ENCODE measurements around the gene WRAP53.
A peak's percentile ranks its signal among the peaks of the same experiment; 100 is the strongest.
"Not testable (repeated sequence)": the region's sequence is repeated elsewhere in the genome, so short reads cannot be mapped to it uniquely, and the experiment has no call there.

WRAP53 gene

DNA sequence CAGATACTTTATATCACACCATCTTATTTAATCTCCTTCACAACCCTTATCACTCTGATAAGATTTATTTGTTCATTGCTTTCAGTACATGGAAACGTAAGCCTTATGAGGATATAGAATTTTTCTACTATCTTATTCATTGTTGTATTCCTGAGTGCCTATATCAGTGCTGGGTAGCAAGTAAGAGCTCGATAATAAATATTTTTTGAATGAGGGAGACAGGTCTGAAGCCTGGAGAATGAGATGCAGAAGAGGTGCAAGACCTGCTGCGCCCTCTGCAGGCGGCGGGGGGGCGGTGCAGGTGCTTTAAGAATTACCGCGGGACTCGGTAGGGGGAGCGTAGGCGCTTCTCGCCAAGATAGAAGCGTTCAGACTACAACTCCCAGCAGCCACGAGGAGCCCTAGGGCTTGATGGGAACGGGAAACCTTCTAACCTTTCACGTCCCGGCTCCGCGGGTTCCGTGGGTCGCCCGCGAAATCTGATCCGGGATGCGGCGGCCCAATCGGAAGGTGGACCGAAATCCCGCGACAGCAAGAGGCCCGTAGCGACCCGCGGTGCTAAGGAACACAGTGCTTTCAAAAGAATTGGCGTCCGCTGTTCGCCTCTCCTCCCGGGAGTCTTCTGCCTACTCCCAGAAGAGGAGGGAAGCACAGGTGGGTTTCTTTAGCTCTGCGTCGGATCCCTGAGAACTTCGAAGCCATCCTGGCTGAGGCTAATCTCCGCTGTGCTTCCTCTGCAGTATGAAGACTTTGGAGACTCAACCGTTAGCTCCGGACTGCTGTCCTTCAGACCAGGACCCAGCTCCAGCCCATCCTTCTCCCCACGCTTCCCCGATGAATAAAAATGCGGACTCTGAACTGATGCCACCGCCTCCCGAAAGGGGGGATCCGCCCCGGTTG, at the start of gene WRAP53:
WRAP53 (plus strand) TSS at position 570 of the 900 bp plus-strand sequence; CDS start at position 742, 172 bp downstream.
- peak; percentile 72 to 99 (median 94) for DNase-seq

DNA sequence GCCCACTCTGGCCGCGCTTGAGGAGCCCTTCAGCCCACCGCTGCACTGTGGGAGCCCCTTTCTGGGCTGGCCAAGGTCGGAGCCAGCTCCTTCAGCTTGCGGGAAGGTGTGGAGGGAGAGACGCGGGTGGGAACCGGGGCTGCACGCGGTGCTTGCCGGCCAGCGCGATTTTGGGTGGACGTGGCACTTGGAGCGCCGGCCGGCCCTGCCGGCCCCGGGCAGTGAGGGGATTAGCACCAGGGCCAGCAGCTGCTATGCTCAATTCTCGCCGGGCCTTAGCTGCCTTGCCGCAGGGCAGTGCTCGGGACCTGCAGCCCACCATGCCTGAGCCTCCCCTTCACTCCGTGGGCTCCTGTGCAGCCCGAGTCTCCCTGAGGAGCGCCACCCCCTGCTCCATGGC, 47.5 kb upstream of the WRAP53 start:
- DNase-seq: no peak

DNA sequence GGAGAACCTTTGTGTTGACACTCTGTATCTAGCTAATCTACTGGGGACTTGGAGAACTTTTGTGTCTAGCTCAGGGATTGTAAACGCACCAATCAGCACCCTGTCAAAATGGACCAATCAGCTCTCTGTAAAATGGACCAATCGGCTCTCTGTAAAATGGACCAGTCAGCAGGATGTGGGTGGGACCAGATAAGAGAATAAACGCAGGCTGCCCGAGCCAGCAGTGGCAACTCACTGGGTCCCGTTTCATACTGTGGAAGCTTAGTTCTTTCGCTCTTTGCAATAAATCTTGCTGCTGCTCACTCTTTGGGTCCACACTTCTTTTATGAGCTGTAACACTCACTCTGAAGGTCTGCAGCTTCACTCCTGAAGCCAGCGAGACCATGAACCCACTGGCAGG, 46.6 kb upstream of the WRAP53 start:
- DNase-seq: not testable (repeated sequence)

DNA sequence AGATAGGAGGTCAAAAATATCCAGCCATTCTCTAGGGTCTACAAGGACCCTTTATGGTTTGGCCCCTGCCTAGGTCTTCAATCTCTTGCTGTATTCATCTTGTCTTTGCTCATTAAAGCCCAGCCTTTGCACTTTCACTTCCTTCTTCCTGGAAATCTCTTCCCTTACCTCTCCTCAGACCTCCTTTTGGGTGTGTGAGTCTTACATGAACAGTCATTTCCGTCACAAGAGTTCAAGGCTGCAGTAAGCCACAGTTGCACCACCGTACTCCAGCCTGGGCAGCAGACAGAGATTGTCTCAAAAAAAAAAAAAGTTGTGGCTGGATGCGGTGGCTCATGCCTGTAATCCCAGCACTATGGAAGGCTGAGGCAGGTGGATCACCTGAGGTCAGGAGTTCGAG, 43.5 kb upstream of the WRAP53 start:
- DNase-seq: no peak

DNA sequence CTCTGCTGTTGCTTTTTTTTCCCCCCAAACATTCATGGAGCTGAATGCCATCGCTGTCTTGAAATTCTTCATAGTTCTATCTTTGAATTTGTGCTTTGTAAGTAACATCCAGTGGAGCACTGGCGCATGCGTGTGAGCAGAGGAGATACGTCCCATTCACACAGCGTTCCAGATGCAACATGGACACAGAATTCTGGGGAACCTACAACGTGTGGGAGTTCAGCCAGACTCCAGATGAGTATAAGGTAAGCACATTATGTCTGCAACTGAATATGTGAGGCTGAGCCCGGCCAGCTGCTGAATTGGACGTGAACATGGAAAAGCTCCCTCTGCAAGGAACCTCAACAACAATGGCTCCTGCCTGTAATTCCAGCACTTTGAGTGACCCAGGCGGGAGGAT, 41.8 kb upstream of the WRAP53 start:
- no peak for DNase-seq

DNA sequence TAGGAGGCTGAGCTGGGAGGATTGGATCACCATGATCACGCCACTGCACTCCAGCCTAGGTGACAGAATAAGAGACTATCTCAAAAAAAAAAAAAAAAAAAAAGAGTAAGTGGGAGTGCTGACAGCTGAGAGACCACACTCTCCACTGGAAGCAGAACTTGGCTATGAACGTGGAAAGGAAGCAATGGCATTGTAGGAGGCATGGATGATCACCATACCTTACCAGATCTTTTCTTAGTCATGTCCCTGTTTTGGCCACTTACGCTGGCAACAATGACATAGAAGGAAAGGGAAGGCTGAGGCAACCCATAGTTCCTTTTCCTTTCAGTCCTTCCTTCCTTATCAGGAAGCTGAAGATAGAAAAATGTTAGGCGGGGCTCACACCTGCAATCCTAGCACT, 41.3 kb upstream of the WRAP53 start:
- DNase-seq: no peak

DNA sequence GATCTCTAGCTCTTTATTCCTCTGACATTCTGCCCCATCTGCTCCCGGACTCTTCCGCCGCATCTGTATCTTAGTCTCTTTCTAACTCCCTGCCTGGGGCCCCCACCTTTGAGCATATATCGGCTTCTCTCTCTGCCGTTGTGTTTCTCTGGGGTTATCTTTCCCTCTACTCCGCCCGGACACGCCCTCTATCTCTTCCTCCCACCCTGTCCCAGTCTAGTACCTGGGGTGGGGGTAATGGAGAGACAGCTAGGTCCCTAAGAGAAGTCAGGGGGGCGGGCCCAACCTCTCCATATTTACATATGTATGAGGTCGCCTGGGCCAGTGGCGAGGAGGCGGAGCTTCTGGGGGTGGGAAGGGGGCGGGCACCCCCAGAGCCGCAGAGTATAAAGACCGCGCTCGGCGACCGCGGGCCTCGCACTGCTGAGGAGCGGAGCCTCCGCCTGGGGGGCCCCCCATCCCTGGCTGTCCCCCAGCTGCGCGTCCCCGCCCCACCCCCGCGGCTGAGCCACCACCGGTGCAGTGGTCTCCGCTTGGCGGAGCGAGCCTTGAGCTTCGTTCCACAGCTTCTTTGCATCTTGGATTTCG, 37.7 kb upstream of the WRAP53 start, which contains the start of gene ATP1B2:
ATP1B2 (plus strand) TSS at position 418 of the 588 bp plus-strand sequence. CDS start 593 bp downstream, outside the sequence.
- peak in 10 of 14 donors; percentile 29 to 88 (median 63) for DNase-seq

DNA sequence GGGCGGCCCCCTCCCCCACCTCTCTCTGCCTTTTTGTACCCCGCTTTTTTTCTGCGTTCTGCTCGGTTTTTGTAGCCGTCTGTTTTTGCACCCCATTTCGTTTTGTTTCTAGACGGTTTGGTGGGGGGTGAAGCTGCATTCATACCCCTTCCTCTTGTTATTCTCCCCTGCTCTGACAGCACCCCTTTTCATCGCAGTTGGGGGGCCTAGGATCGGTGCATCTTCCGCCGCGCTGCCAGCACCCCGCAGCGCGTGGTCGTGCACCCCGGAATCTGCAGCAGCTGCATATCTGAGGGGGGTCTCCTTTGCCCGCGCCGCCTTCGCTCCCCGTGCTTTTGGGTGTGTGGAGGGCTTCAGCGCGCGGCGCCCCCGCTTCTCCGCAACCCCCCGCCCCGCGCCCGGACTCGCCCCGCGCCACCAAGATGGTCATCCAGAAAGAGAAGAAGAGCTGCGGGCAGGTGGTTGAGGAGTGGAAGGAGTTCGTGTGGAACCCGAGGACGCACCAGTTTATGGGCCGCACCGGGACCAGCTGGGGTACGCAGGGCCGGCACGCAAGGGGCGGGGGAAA, 37.1 kb upstream of the WRAP53 start:
- DNase-seq: no peak

DNA sequence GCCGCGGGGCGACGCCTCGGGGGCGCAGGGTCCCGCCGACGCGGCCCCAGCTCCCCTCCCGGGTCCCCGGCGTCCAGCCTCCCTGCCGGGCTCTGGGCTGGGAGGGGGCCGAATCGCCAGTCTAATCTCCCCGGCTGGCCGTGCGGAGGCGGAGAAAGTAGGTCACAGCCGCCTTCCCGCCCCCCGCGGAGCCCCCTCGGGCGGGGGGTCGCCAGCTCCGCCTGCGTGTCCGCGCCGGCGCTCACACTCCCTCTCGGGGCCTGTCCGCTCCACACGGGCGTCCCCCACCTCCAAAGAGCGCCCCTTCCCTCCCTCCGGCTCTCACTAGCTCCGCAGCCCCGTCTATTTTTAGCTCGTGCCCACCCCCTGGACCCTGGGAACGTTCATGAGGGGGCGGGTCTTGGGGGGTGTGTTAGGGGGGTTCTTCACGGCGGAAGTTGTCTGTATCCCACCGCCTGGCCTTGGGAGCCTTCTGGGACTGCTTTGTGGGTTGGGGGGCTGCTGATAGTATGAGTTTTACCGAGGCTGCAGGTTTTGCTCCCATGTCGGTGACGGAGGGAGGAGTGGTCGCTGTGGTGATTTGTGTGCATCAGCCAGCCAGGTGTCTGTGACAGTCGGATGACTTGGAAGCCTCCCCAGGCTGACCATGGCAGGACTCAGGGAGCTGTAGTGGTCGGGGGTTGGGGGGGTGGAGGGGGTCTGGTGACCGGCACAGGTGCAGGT, 36.5 kb upstream of the WRAP53 start:
- DNase-seq: peak in 7 of 14 donors; percentile 29 to 69 (median 49)

DNA sequence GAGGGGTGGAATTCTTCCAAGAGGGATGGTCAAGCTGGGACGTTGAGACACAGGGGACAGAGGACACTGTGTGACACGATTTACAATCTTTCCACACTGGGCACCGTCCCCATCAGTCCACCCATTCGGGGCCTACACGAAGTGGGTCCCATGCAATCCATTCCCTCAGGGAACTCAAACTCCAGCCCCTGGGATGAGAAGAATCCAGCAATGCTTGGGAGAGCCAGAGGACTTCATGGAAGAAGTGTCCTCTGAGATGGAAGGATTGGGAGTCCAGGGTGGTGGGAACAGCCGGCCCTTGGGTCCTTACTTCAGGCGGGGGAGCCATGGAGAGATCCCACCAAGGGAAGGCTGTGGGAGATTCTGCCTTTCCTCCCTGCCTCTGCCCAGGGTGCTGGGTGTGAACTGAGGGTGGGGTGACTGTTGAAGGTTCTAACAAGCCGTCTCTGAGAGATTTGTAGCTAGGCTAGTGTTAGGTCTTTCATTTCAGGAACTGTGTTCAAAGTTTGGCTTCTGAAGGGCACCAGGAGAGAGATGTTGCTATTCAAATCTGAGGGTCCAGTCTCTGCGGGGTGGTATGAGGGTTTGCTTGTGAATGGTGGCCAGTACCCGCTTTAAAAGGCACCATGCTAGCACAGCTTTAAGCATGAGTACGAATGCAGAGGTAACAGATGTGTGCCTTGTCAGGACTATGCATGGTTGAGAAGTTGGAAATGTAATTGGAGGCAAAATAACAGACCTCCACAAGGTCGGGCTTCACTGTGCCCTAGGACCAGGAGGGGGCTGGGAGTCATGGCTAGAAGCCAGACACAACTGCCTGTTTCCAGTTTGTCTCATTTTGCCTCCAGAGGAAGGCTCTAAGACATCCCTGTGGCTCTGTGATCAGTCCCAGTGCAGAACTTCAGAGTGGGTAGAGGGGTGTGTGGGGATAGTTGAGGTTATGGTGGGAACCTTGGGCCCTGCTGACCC, 35.6 kb upstream of the WRAP53 start:
- DNase-seq: peak in 3 of 14 donors; percentile 11 to 28 (median 18)

DNA sequence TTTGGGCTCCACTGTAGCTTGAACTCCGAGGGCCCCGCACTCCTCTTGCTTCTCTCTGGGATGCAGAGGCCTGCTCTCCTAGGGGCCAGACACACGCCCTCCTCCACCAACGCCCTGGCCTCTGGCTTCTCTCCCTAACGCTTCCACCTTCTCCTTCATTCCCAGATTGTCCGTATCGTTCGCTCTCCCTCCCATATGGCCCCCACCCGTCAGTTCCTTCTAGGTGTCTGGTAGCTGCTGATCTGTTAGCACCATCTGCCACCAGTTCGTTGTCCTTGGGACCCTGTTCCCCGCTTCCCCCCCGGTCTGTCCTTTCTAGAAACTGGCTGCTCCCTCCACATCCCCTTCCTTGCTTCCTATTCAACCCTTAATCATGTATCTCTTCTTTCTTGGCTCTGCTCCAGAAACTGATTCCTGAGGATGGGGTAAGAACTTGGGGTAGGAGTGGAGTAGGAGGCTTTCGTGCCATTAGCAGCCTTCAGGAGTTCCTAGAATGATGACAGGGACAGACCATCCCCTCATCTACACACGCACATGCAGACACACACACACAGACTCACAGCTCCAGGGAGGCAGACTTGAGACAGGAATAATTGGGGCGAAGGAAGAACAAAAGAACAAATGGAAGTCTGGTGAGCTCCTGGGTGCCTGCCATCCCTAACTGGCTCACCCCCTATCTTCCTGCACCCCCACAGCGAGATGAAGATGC, 33.3 kb upstream of the WRAP53 start:
- DNase-seq: no peak

DNA sequence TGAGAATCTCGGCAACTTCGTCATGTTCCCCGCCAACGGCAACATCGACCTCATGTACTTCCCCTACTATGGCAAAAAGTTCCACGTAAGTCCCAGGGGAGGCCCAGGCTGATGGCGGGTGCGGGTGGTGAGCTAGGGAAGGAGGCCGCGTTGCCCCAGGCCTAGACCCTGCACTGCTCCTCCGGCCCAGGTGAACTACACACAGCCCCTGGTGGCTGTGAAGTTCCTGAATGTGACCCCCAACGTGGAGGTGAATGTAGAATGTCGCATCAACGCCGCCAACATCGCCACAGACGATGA, 32.8 kb upstream of the WRAP53 start:
- no peak for DNase-seq

DNA sequence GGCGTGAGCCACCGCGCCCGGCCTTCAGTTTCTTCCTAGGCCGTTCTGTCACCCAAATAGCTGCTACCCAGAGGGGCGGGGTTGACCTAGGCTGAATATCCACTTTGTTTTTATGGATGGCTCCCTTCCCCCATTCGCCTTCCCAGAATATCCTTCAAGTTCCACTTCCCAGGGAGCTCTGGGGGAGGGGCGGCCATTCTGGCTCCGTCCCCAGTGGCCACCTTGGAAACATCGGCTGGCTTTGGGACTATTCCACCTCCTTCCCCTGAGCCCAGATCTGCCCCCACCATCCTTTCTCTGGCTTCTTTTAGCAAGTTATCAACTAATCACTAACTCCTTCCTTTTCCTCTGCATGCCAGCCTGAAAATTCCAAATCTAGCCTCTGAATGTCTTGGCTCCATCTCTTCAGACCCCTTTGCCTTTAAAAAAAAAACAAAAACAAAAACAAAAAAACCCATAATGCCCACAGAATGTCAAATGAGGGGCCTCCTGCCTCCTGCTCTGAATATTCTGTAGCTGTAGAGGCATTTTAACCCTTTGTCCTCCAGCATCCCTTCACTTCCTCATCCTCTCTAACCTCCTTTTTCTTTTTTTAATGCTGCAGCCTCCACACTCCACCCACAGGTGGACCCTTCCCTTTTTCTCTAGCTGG, 31.2 kb upstream of the WRAP53 start:
- DNase-seq: peak in 11 of 14 donors; percentile 30 to 84 (median 59)

DNA sequence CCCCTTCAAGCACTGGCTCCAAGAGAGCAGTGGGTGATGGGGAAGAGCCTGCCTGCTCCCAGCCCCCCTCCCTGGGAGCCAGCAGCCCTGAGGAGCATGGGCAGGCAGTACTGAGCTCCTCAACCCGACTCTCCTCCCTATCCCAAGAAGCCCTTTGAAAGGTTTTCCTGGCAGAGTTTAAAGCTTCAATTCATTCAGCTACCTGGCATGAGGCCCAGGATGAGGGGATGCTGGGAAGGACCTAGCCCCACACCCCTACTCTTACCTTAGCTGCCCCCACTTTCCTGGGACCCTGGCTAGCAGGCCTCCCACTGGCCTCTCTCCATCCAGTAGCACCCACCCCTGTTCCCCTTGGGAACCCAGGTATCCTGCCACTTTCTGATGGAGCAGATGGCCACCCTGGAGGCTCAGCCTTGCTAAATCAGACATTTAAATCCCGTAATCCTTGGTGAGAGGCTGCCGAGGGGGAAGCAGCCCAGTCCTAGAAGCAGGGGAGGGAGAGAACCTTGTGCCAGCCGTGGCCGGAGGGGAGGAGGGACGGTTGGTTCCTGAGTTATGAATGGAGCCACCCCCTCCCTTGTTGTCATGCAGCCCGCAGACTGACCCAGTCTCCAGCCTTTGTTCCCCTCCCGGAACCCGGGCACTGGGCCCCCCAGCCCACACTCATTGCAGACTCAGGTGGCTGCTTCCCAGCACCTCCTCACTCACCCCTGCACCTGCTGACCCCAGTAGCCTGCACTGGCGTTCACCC, 20.4 kb upstream of the WRAP53 start:
- peak in 11 of 14 donors; percentile 31 to 93 (median 76) for DNase-seq

DNA sequence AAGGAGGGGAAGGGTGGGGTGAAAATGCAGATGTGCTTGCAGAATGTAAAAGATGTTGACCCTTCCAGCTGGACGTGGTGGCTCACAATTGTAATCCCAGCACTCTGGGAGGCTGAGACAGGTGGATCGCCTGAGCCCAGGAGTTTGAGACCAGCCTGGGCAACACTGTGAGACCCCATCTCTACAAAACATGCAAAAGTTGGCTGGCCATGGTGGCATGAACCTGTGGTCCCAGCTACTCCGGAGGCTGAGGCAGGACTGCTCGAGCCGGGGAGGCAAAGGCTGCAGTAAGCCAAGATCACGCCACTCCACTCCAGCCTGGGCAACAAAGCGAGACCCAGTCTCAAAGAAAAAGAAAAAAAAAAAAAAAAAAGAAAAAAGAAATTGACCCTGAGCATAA, 19.8 kb upstream of the WRAP53 start:
- DNase-seq: no peak

DNA sequence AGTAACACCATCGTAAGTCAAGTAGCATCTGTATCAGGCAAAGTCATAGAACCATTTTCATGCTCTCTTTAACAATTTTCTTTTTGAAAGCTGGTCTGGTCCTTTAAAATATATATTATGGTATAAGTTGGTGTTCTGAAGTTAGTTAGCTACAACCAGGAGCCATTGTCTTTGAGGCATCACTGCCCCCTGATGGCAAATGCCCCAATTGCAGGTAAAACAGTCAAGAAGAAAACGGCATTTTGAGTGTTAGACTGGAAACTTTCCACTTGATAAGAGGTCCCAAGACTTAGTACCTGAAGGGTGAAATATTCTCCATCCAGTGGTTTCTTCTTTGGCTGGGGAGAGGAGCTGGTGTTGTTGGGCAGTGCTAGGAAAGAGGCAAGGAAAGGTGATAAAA, 15.0 kb upstream of the WRAP53 start:
- DNase-seq: no peak

DNA sequence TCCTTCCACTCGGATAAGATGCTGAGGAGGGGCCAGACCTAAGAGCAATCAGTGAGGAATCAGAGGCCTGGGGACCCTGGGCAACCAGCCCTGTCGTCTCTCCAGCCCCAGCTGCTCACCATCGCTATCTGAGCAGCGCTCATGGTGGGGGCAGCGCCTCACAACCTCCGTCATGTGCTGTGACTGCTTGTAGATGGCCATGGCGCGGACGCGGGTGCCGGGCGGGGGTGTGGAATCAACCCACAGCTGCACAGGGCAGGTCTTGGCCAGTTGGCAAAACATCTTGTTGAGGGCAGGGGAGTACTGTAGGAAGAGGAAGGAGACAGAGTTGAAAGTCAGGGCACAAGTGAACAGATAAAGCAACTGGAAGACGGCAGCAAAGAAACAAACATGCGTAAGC, 13.3 kb upstream of the WRAP53 start:
- no peak for DNase-seq

DNA sequence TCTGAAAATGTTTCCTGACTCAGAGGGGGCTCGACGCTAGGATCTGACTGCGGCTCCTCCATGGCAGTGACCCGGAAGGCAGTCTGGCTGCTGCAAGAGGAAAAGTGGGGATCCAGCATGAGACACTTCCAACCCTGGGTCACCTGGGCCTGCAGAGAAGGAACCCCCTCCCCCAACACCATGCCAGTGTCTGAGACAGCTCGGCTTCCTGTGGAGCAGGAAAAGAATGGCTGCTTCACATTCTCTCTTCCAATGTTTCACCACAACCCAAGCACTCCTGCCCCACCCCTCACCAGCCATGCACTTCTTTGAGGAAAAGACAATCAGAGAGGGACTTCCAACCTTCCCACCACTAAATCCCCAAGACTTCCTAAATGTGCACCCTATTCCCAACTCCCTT, 11.7 kb upstream of the WRAP53 start:
- DNase-seq: no peak

DNA sequence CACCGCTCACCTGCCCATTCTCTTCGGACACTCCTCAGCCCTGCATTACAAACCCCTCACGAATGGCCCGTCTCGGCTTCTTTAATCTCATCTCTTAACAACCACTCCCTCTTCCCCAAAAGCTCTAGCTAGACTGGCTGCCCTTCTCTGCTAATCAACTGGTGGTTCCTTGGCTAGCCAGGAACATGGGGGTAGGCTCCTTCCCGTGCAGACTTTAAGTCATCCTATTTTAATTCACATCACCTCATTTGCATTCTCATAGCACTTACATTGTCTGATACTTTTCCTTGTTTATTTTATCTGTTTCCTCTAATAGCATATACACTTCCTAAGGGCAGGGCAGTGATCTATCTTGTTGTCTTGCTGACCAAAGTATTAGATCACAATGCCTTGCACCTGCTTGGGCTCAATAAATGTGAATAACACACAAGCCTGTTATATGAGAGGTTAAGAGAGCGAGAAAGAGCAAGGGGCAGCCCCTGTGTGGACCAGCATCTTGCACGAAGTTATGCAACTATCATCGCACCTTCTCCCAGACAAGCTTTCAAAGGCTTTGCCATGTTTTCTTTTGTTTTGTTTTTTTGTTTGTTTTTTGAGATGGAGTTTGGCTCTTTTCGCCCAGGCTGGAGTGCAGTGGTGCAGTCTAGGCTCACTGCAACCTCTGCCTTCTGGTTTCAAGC, 10.7 kb upstream of the WRAP53 start:
- DNase-seq: no peak
